ENCODE results near the gene GRIN3B. TPM values are rescaled to one million over a fixed set of nuclear protein-coding genes. Genes with fewer than 3 reads are reported as not detected.

GRIN3B gene
- total and polyA plus RNA-seq, 7 experiments from 2014 or later: 0.10 to 0.56 (median 0.19) TPM; not detected in 4

- ATAC-seq (no peak), DNase-seq (no peak)
- intact Hi-C loops (cut with micrococcal nuclease): no loop called here
- H3K4me3 ChIP-seq (ENCODE audit: low read length): no peak overlapping the region
- Mint-ChIP-seq H3K36me3 (peaks cover 0 to 3% (median 0%) of the 10 kb centered on the region in 5 donors), H3K4me1 (peaks cover 9 to 37% (median 18%) of the 10 kb centered on the region in 7 donors), H3K27ac (peak overlapping the region in 1 of 9 donors; percentile 70), H3K9me3 (no peaks in the 10 kb centered on the region), H3K4me3 (no peak overlapping the region), H3K27me3 (no peaks in the 10 kb centered on the region)
- no peak overlapping the region for H3K27ac ChIP-seq (ENCODE audit: low read depth, low read length)
- POLR2A ChIA-PET: interaction anchor here (1.4 to 1.7 kb wide), 3 partner anchors 9 to 255 kb away, joined by 3 to 6 read pairs (median 4); partner anchors contain the start of genes ARHGAP45 and CIRBP
- CTCF ChIA-PET: interaction anchor here (1.3 kb wide), 1 partner anchor 151 kb away, joined by 3 read pairs; no protein-coding TSS in a partner anchor
- peaks cover 26 to 33% of the 10 kb centered on the region in 2 donors for H3K4me1 ChIP-seq (ENCODE audit: control insufficient read depth in 2 of 2, insufficient read depth in 2 of 2, low read length in 2 of 2)
- H3K9me3 ChIP-seq (ENCODE audit: control insufficient read depth in 2 of 3, low read length in 3 of 3): no peaks in the 10 kb centered on the region
- H3K27me3 ChIP-seq (ENCODE audit: control insufficient read depth in 2 of 2, insufficient read depth in 2 of 2, low read length in 2 of 2): no peaks in the 10 kb centered on the region
- H3K36me3 ChIP-seq (ENCODE audit: control insufficient read depth in 2 of 3, insufficient read depth in 3 of 3, low read length in 3 of 3): peaks cover 0 to 64% (median 0%) of the 10 kb centered on the region in 3 experiments
Observed at GRCh38 chr19:1014161-1015060, 14.2 kb downstream of the GRIN3B start.

- Histone ChIP-seq H3K36me3 (ENCODE audit: control insufficient read depth in 2 of 3, insufficient read depth in 3 of 3, low read length in 3 of 3) (peaks cover 0 to 56% (median 0%) of the 10 kb centered on the region in 3 experiments), H3K27ac (ENCODE audit: low read depth, low read length) (no peak overlapping the region), H3K9me3 (ENCODE audit: control insufficient read depth in 2 of 3, low read length in 3 of 3) (no peaks in the 10 kb centered on the region), H3K27me3 (ENCODE audit: control insufficient read depth in 2 of 2, insufficient read depth in 2 of 2, low read length in 2 of 2) (no peaks in the 10 kb centered on the region), H3K4me1 (ENCODE audit: control insufficient read depth in 2 of 2, insufficient read depth in 2 of 2, low read length in 2 of 2) (peaks cover 26 to 41% of the 10 kb centered on the region in 2 donors), H3K4me3 (ENCODE audit: low read length) (no peak overlapping the region)
- Mint-ChIP-seq H3K9me3 (no peaks in the 10 kb centered on the region), H3K27ac (peak overlapping the region in 1 of 9 donors; percentile 38), H3K36me3 (peaks cover 0 to 6% (median 0%) of the 10 kb centered on the region in 5 donors), H3K27me3 (no peaks in the 10 kb centered on the region), H3K4me3 (peak overlapping the region in 1 of 10 donors; percentile 59), H3K4me1 (peaks cover 9 to 42% (median 22%) of the 10 kb centered on the region in 7 donors)
- ChIA-PET CTCF (interaction anchor here (0.5 kb wide), 1 partner anchor 16 kb away, joined by 5 read pairs; no protein-coding TSS in a partner anchor), POLR2A (interaction anchor here (1.2 to 18.2 kb wide), 5 partner anchors 8 to 254 kb away, joined by 3 to 342 read pairs (median 6); partner anchors contain the start of genes ABCA7, CIRBP and CNN2)
- intact Hi-C loops (cut with micrococcal nuclease): no loop called here
- DNase-seq (no peak), ATAC-seq (no peak)
Observed at GRCh38 chr19:1015061-1015781, 15.0 kb downstream of the GRIN3B start.

DNA sequence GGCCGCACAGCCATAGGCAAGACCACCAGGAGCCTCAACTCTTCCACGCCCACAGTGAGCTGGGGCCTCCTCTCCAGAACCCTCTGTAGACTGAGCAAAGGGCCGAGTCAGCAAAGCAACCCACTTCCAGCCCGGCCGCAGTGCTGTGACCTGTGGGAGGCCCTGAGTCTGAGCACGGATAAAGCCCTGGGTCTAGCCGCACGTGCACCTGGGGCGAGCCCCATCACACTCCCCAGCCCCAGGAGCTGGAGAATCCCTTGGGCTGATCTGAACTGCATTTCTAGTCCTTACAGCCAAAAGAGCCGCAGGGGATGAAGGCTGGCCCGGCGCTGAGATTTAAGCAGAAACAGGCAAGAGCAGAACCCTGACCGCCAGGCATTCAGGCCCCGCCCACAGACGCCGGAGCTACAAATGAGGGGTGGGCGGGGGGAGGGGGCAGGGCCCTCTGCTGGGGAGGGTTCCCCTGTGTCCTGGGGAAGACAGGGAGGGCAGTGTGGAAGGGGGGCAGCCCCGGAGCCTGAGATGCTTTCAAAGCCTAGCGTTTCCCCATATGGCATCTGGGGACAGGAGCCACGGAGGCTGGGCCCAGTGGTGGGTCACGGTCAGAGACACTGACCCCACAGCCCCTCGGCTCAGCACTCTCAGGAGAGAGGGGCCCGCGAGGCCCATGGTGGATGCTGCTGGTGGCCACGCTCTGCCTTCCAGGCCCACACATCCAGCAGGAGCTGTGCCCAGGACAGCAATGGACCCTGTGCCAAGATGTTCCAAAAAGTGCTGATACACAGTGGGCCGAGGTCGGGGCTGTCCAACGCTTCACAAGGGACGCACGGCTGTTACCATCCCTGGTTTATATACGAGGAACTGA is 15.8 kb downstream of the GRIN3B start:
- Histone ChIP-seq H3K4me3 (ENCODE audit: low read length) (no peak overlapping the region), H3K27me3 (ENCODE audit: control insufficient read depth in 2 of 2, insufficient read depth in 2 of 2, low read length in 2 of 2) (no peaks in the 10 kb centered on the region), H3K27ac (ENCODE audit: low read depth, low read length) (no peak overlapping the region), H3K4me1 (ENCODE audit: control insufficient read depth in 2 of 2, insufficient read depth in 2 of 2, low read length in 2 of 2) (peaks cover 26 to 41% of the 10 kb centered on the region in 2 donors), H3K9me3 (ENCODE audit: control insufficient read depth in 2 of 3, low read length in 3 of 3) (no peaks in the 10 kb centered on the region), H3K36me3 (ENCODE audit: control insufficient read depth in 2 of 3, insufficient read depth in 3 of 3, low read length in 3 of 3) (peaks cover 0 to 48% (median 0%) of the 10 kb centered on the region in 3 experiments)
- DNase-seq (no peak), ATAC-seq (no peak)
- Mint-ChIP-seq H3K9me3 (peaks cover 0 to under 1% (median 0%) of the 10 kb centered on the region in 11 donors), H3K27me3 (no peaks in the 10 kb centered on the region), H3K4me1 (peaks cover 9 to 42% (median 22%) of the 10 kb centered on the region in 7 donors), H3K4me3 (peak overlapping the region in 3 of 10 donors; percentile 59 to 97 (median 87)), H3K36me3 (peaks cover 0 to 6% (median 0%) of the 10 kb centered on the region in 5 donors), H3K27ac (peak overlapping the region in 3 of 9 donors; percentile 12 to 48 (median 38))
- CTCF ChIA-PET: no interaction called here
- POLR2A ChIA-PET: interaction anchor here (0.8 to 18.2 kb wide), 7 partner anchors 9 to 253 kb away, joined by 3 to 495 read pairs (median 4); partner anchors contain the start of genes ABCA7, CIRBP and CNN2
- intact Hi-C loops (cut with micrococcal nuclease): no loop called here

DNA sequence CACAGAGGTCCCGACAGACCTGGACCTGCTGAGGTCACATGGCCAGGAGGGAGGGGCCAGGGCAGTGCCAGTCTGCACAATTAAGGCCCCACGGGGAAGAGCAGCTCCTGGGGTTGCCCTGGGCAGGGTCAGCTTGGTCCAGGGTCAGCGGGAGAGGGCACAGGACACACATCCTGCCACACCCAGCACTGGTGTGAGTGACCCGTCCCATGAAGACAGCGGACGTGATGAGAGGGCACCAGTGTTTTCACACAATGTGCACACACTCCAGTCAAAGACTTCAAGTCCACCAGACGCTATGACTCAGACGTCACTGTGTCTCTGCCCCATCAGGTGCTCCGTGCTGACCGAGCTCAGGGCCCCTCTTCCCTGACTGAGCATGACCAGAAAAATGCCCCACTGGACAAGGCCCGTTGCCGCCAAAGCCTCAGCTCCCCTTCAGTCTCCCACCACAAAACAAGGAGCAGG is 16.5 kb downstream of the GRIN3B start:
- Histone ChIP-seq H3K27ac (ENCODE audit: low read depth, low read length) (peak overlapping the region; percentile 11), H3K4me1 (ENCODE audit: control insufficient read depth in 2 of 2, insufficient read depth in 2 of 2, low read length in 2 of 2) (peaks cover 26 to 41% of the 10 kb centered on the region in 2 donors), H3K36me3 (ENCODE audit: control insufficient read depth in 2 of 3, insufficient read depth in 3 of 3, low read length in 3 of 3) (peaks cover 0 to 43% (median 0%) of the 10 kb centered on the region in 3 experiments), H3K4me3 (ENCODE audit: low read length) (no peak overlapping the region), H3K9me3 (ENCODE audit: control insufficient read depth in 2 of 3, low read length in 3 of 3) (no peaks in the 10 kb centered on the region), H3K27me3 (ENCODE audit: control insufficient read depth in 2 of 2, insufficient read depth in 2 of 2, low read length in 2 of 2) (no peaks in the 10 kb centered on the region)
- ATAC-seq (no peak), DNase-seq (no peak)
- peaks cover 0 to 7% (median 0%) of the 10 kb centered on the region in 11 donors for H3K9me3 Mint-ChIP-seq
- intact Hi-C loops (cut with micrococcal nuclease): no loop called here
- peak overlapping the region in 9 of 10 donors; percentile 13 to 97 (median 42) for H3K4me3 Mint-ChIP-seq
- peaks cover 9 to 48% (median 27%) of the 10 kb centered on the region in 7 donors for H3K4me1 Mint-ChIP-seq
- ChIA-PET POLR2A (interaction anchor here (0.8 to 18.2 kb wide), 5 partner anchors 9 to 78 kb away, joined by 3 to 495 read pairs (median 8); partner anchors contain the start of genes ABCA7 and CNN2), CTCF (no interaction called here)
- H3K36me3 Mint-ChIP-seq: peaks cover 0 to 6% (median 0%) of the 10 kb centered on the region in 5 donors
- H3K27me3 Mint-ChIP-seq: peaks cover 0 to 5% (median 0%) of the 10 kb centered on the region in 5 donors
- peak overlapping the region in 6 of 9 donors; percentile 15 to 76 (median 37) for H3K27ac Mint-ChIP-seq

- Histone ChIP-seq H3K9me3 (ENCODE audit: control insufficient read depth in 2 of 3, low read length in 3 of 3) (no peaks in the 10 kb centered on the region), H3K27me3 (ENCODE audit: control insufficient read depth in 2 of 2, insufficient read depth in 2 of 2, low read length in 2 of 2) (no peaks in the 10 kb centered on the region), H3K36me3 (ENCODE audit: control insufficient read depth in 2 of 3, insufficient read depth in 3 of 3, low read length in 3 of 3) (peaks cover 0 to 36% (median 0%) of the 10 kb centered on the region in 3 experiments), H3K4me1 (ENCODE audit: control insufficient read depth in 2 of 2, insufficient read depth in 2 of 2, low read length in 2 of 2) (peaks cover 26 to 46% of the 10 kb centered on the region in 2 donors), H3K27ac (ENCODE audit: low read depth, low read length) (peak overlapping the region; percentile 11), H3K4me3 (ENCODE audit: low read length) (no peak overlapping the region)
- CTCF ChIA-PET: no interaction called here
- POLR2A ChIA-PET: interaction anchor here (0.8 to 18.2 kb wide), 6 partner anchors 8 to 79 kb away, joined by 3 to 495 read pairs (median 6); partner anchors contain the start of genes ABCA7 and CNN2
- intact Hi-C loops (cut with micrococcal nuclease): no loop called here
- H3K9me3 Mint-ChIP-seq: peaks cover 0 to 9% (median 0%) of the 10 kb centered on the region in 11 donors
- H3K27ac Mint-ChIP-seq: peak overlapping the region in 8 of 9 donors; percentile 15 to 78 (median 54)
- H3K4me3 Mint-ChIP-seq: peak overlapping the region in 9 of 10 donors; percentile 13 to 97 (median 42)
- DNase-seq (no peak), ATAC-seq (no peak)
- peaks cover 0 to 5% (median 0%) of the 10 kb centered on the region in 5 donors for H3K27me3 Mint-ChIP-seq
- peaks cover 0 to 6% (median 0%) of the 10 kb centered on the region in 5 donors for H3K36me3 Mint-ChIP-seq
- H3K4me1 Mint-ChIP-seq: peaks cover 9 to 50% (median 29%) of the 10 kb centered on the region in 7 donors
Observed at GRCh38 chr19:1017115-1017905, 17.1 kb downstream of the GRIN3B start.
